Ovary (tissue), 3 donors: ENCODE data around the gene ALKBH5.

Source experiments
- CTCF ChIP-seq, 3 donors: fragments of 450-650 bp in 2 of 3; fragments of 200-600 bp in 1 of 3; IDR thresholded peaks; one replicate each; pipeline versions ENCODE4 v1.5.1 to v1.8.0; 2016 to 2022; ENCODE audit warnings: antibody characterized with exemption in 3 of 3, mild to moderate bottlenecking in 1 of 3
- EP300 ChIP-seq: sonication (generic); formaldehyde crosslinking; IDR thresholded peaks from one replicate; pipeline ENCODE4 v1.6.1; 2017; ENCODE audit warnings: antibody characterized with exemption
- POLR2A ChIP-seq: fragments of 450-650 bp; IDR thresholded peaks from one replicate; pipeline ENCODE4 v1.6.1; 2017; ENCODE audit warnings: antibody characterized with exemption, mild to moderate bottlenecking, moderate library complexity
- donor health status: DM: no; HTN: no; CAD: no.

GRCh38 chr17:18251204-18251603, 67.6 kb downstream of the ALKBH5 start:
- no peak for TF ChIP-seq POLR2A
- TF ChIP-seq CTCF (IDR thresholded peaks at IDR 0.05), result no peak
- TF ChIP-seq EP300, result no peak
